BLaER1 (cell line): ENCODE measurements around the gene USF2.
"Not testable (repeated sequence)": the region's sequence is repeated elsewhere in the genome, so short reads cannot be mapped to it uniquely, and the experiment has no call there.

ENCODE experiments used
- H3K27ac ChIP-seq: shearing (Covaris generic); formaldehyde crosslinking; 2 replicates; pipeline ENCODE4 v1.8.1; 2022
- H3K27me3 ChIP-seq: shearing (Covaris generic); formaldehyde crosslinking; 2 replicates; pipeline ENCODE4 v1.8.1; 2022
- H3K36me3 ChIP-seq: shearing (Covaris generic); formaldehyde crosslinking; 2 replicates; pipeline ENCODE4 v1.8.1; 2022
- H3K4me1 ChIP-seq: shearing (Covaris generic); formaldehyde crosslinking; 2 replicates; pipeline ENCODE4 v1.8.1; 2022
- H3K4me2 ChIP-seq: shearing (Covaris generic); formaldehyde crosslinking; 2 replicates; pipeline ENCODE4 v1.8.1; 2022
- H3K4me3 ChIP-seq: shearing (Covaris generic); formaldehyde crosslinking; 2 replicates; pipeline ENCODE4 v1.8.1; 2022
- H3K9ac ChIP-seq: shearing (Covaris generic); formaldehyde crosslinking; 2 replicates; pipeline ENCODE4 v1.8.1; 2022
- H3K9me3 ChIP-seq: shearing (Covaris generic); formaldehyde crosslinking; 2 replicates; pipeline ENCODE4 v1.8.1; 2022
- H4K20me1 ChIP-seq: shearing (Covaris generic); formaldehyde crosslinking; 2 replicates; pipeline ENCODE4 v1.8.1; 2022
- Cebpa-rat ChIP-seq: shearing (Covaris generic); IDR thresholded peaks from 2 replicates; pipeline ENCODE4 v1.8.1; 2022

Gene USF2

GRCh38 chr19:35284153-35285094, 15.7 kb downstream of the USF2 start:
- 0 out of 2 replicates have a peak overlapping the region, but pooled peaks have one; percentile 15 for H3K9ac ChIP-seq
- H3K27ac ChIP-seq: no peak overlapping the region
- H3K36me3 ChIP-seq: peaks cover 7% of the 10 kb centered on the region
- no peak overlapping the region for H3K4me3 ChIP-seq
- H3K9me3 ChIP-seq: no peaks in the 10 kb centered on the region
- peak overlapping the region; percentile 7; the same call in 1 of the 2 replicates for H3K4me2 ChIP-seq
- TF ChIP-seq Cebpa-rat: no peak
- no peaks in the 10 kb centered on the region for H3K27me3 ChIP-seq
- H3K4me1 ChIP-seq: peaks cover 64% of the 10 kb centered on the region
- no peaks in the 10 kb centered on the region for H4K20me1 ChIP-seq

GRCh38 chr19:35285095-35285449, 16.3 kb downstream of the USF2 start:
- Histone ChIP-seq H3K9me3 (no peaks in the 10 kb centered on the region), H3K4me2 (peak overlapping the region; percentile 7; the same call in 1 of the 2 replicates), H3K4me3 (no peak overlapping the region), H3K4me1 (peaks cover 57% of the 10 kb centered on the region), H3K27ac (no peak overlapping the region), H3K36me3 (0 out of 2 replicates have a peak, but pooled peaks cover under 1% of the 10 kb centered on the region), H3K9ac (0 out of 2 replicates have a peak overlapping the region, but pooled peaks have one; percentile 15), H4K20me1 (no peaks in the 10 kb centered on the region), H3K27me3 (no peaks in the 10 kb centered on the region)
- TF ChIP-seq Cebpa-rat: no peak

- H3K27ac ChIP-seq, H3K4me3 ChIP-seq, H3K9me3 ChIP-seq, H3K27me3 ChIP-seq, H4K20me1 ChIP-seq, H3K36me3 ChIP-seq: not testable (repeated sequence)
- peaks cover 53% of the 10 kb centered on the region for H3K4me1 ChIP-seq
- 0 out of 2 replicates have a peak overlapping the region, but pooled peaks have one; percentile 15 for H3K9ac ChIP-seq
- peak overlapping the region; percentile 7; the same call in 1 of the 2 replicates for H3K4me2 ChIP-seq
Observed at GRCh38 chr19:35285465-35285864, 16.7 kb downstream of the USF2 start.

- H3K9ac ChIP-seq, H3K4me2 ChIP-seq, H3K36me3 ChIP-seq, H3K9me3 ChIP-seq, H3K27ac ChIP-seq, H4K20me1 ChIP-seq, H3K27me3 ChIP-seq, H3K4me3 ChIP-seq: not testable (repeated sequence)
- H3K4me1 ChIP-seq: peaks cover 50% of the 10 kb centered on the region
Observed at GRCh38 chr19:35286101-35286500, 17.3 kb downstream of the USF2 start.

GRCh38 chr19:35287713-35288112, 19.0 kb downstream of the USF2 start:
- Histone ChIP-seq H3K4me3 (no peak overlapping the region), H3K27me3 (no peaks in the 10 kb centered on the region), H3K9me3 (no peaks in the 10 kb centered on the region), H3K4me1 (peaks cover 50% of the 10 kb centered on the region), H3K36me3 (no peaks in the 10 kb centered on the region), H3K27ac (no peak overlapping the region), H4K20me1 (no peaks in the 10 kb centered on the region), H3K9ac (no peak overlapping the region), H3K4me2 (peak overlapping the region; percentile 53)
- TF ChIP-seq Cebpa-rat: no peak

- H3K9ac ChIP-seq: no peak overlapping the region
Observed at GRCh38 chr19:35288331-35288730, 19.6 kb downstream of the USF2 start.

GRCh38 chr19:35288906-35289305, 20.1 kb downstream of the USF2 start:
- no peaks in the 10 kb centered on the region for H3K27me3 ChIP-seq
- H3K9me3 ChIP-seq: no peaks in the 10 kb centered on the region
- no peaks in the 10 kb centered on the region for H3K36me3 ChIP-seq
- no peak for TF ChIP-seq Cebpa-rat
- H3K4me3 ChIP-seq: no peak overlapping the region
- H3K9ac ChIP-seq: no peak overlapping the region
- H4K20me1 ChIP-seq: no peaks in the 10 kb centered on the region
- peaks cover 61% of the 10 kb centered on the region for H3K4me1 ChIP-seq
- H3K4me2 ChIP-seq: no peak overlapping the region
- H3K27ac ChIP-seq: no peak overlapping the region

More at GRCh38 chr19:35288331-35288730, 19.6 kb downstream of the USF2 start:
- Histone ChIP-seq H4K20me1 (no peaks in the 10 kb centered on the region), H3K4me1 (peaks cover 55% of the 10 kb centered on the region), H3K4me3 (no peak overlapping the region), H3K27ac (no peak overlapping the region), H3K36me3 (no peaks in the 10 kb centered on the region), H3K9me3 (no peaks in the 10 kb centered on the region), H3K27me3 (no peaks in the 10 kb centered on the region), H3K4me2 (peak overlapping the region; percentile 53; the same call in 1 of the 2 replicates)
- TF ChIP-seq Cebpa-rat: no peak

- Histone ChIP-seq H3K4me1 (peaks cover 70% of the 10 kb centered on the region), H3K4me3 (no peak overlapping the region), H3K36me3 (no peaks in the 10 kb centered on the region), H3K9ac (no peak overlapping the region), H3K9me3 (no peaks in the 10 kb centered on the region), H3K27me3 (no peaks in the 10 kb centered on the region), H4K20me1 (no peaks in the 10 kb centered on the region), H3K4me2 (peak overlapping the region; percentile 77), H3K27ac (no peak overlapping the region)
- no peak for TF ChIP-seq Cebpa-rat
Observed at GRCh38 chr19:35290381-35291127, 21.8 kb downstream of the USF2 start.

GRCh38 chr19:35291259-35291658, 22.5 kb downstream of the USF2 start:
- Histone ChIP-seq H3K36me3 (no peaks in the 10 kb centered on the region), H4K20me1 (no peaks in the 10 kb centered on the region), H3K9me3 (no peaks in the 10 kb centered on the region), H3K4me3 (no peak overlapping the region), H3K27me3 (no peaks in the 10 kb centered on the region), H3K4me2 (peak overlapping the region; percentile 77), H3K4me1 (peaks cover 77% of the 10 kb centered on the region), H3K27ac (no peak overlapping the region), H3K9ac (no peak overlapping the region)
- TF ChIP-seq Cebpa-rat: no peak

GRCh38 chr19:35291916-35292315, 23.2 kb downstream of the USF2 start, which contains the start of gene MAG:
Gene MAG (plus strand): TSS chr19:35292161. CDS start chr19:35295409, 3,248 bp downstream.
- H4K20me1 ChIP-seq: no peaks in the 10 kb centered on the region
- no peak within 1 kb of the TSS for H3K4me3 ChIP-seq
- no peak within 1 kb of the TSS for H3K9ac ChIP-seq
- no peaks in the 10 kb centered on the region for H3K9me3 ChIP-seq
- no peaks in the 10 kb centered on the region for H3K27me3 ChIP-seq
- no peak within 1 kb of the TSS for H3K27ac ChIP-seq
- H3K4me1 ChIP-seq: peaks cover 77% of the 10 kb centered on the region
- no peak for TF ChIP-seq Cebpa-rat
- H3K36me3 ChIP-seq: no peaks in the 10 kb centered on the region
- H3K4me2 ChIP-seq: peak within 1 kb of the TSS; percentile 77
